ENCODE measurements around the gene HSPA1A. TPM values are rescaled to one million over a fixed set of nuclear protein-coding genes. Genes with fewer than 3 reads are reported as not detected.

HSPA1A gene
- polyA plus RNA-seq, 3 donors = 144 to 215 (median 200) TPM

- no peaks in the 10 kb centered on the region for H3K27me3 ChIP-seq (ENCODE audit: control insufficient read depth in 2 of 2, insufficient read depth in 2 of 2, low read length in 2 of 2)
- H3K4me2 ChIP-seq (replicated peaks; ENCODE audit: extremely low read depth, low read length, poor library complexity, severe bottlenecking) = no peak overlapping the region
- Mint-ChIP-seq H3K36me3 (peaks cover 21 to 28% of the 10 kb centered on the region in 2 donors), H3K9me3 (no peaks in the 10 kb centered on the region), H3K27me3 (ENCODE audit: low read depth in 3 of 3) (peaks cover 0 to 3% (median 2%) of the 10 kb centered on the region in 3 donors), H3K4me3 (no peak overlapping the region), H3K4me1 (peaks cover 15% of the 10 kb centered on the region), H3K27ac (no peak overlapping the region)
- intact Hi-C loops (cut with micrococcal nuclease) = no loop called here
- no peak for DNase-seq
- 80% methylated on average over 1 of the region's 4 CpGs for WGBS (ENCODE audit: insufficient coverage)
- no peaks in the 10 kb centered on the region for H3K9me3 ChIP-seq (replicated peaks in 1 of 2; ENCODE audit: control insufficient read depth in 1 of 2, insufficient read depth in 1 of 2, low read length in 2 of 2)
- H3K36me3 ChIP-seq (replicated peaks in 1 of 2; ENCODE audit: control insufficient read depth in 1 of 2, insufficient read depth in 2 of 2, low read length in 2 of 2) = peaks cover 23 to 24% of the 10 kb centered on the region in 2 donors
- H3K4me3 ChIP-seq (replicated peaks in 1 of 3; ENCODE audit: low read depth in 2 of 3, low read length in 3 of 3) = no peak overlapping the region
- TF ChIP-seq, protein P1, sequence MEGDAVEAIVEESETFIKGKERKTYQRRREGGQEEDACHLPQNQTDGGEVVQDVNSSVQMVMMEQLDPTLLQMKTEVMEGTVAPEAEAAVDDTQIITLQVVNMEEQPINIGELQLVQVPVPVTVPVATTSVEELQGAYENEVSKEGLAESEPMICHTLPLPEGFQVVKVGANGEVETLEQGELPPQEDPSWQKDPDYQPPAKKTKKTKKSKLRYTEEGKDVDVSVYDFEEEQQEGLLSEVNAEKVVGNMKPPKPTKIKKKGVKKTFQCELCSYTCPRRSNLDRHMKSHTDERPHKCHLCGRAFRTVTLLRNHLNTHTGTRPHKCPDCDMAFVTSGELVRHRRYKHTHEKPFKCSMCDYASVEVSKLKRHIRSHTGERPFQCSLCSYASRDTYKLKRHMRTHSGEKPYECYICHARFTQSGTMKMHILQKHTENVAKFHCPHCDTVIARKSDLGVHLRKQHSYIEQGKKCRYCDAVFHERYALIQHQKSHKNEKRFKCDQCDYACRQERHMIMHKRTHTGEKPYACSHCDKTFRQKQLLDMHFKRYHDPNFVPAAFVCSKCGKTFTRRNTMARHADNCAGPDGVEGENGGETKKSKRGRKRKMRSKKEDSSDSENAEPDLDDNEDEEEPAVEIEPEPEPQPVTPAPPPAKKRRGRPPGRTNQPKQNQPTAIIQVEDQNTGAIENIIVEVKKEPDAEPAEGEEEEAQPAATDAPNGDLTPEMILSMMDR (IDR thresholded peaks at IDR 0.05) = no peak
- H3K27ac ChIP-seq (ENCODE audit: low read depth in 1 of 2, low read length in 2 of 2) = no peak overlapping the region
- no peak overlapping the region for H3K9ac ChIP-seq (ENCODE audit: insufficient read depth, low read length, poor library complexity, severe bottlenecking)
- H4K20me1 ChIP-seq (ENCODE audit: insufficient read depth, low read length) = no peaks in the 10 kb centered on the region
- peaks cover 13 to 15% of the 10 kb centered on the region in 2 donors for H3K4me1 ChIP-seq (ENCODE audit: control insufficient read depth in 1 of 2, insufficient read depth in 2 of 2, low read length in 2 of 2)
- no peak overlapping the region for H2AFZ ChIP-seq (ENCODE audit: insufficient read depth, low read depth, low read length, poor library complexity, severe bottlenecking)
- H3K79me2 ChIP-seq (ENCODE audit: insufficient read depth, low read length) = no peaks in the 10 kb centered on the region
Observed at GRCh38 chr6:31775184-31775583, 40.2 kb upstream of the HSPA1A start.

DNA sequence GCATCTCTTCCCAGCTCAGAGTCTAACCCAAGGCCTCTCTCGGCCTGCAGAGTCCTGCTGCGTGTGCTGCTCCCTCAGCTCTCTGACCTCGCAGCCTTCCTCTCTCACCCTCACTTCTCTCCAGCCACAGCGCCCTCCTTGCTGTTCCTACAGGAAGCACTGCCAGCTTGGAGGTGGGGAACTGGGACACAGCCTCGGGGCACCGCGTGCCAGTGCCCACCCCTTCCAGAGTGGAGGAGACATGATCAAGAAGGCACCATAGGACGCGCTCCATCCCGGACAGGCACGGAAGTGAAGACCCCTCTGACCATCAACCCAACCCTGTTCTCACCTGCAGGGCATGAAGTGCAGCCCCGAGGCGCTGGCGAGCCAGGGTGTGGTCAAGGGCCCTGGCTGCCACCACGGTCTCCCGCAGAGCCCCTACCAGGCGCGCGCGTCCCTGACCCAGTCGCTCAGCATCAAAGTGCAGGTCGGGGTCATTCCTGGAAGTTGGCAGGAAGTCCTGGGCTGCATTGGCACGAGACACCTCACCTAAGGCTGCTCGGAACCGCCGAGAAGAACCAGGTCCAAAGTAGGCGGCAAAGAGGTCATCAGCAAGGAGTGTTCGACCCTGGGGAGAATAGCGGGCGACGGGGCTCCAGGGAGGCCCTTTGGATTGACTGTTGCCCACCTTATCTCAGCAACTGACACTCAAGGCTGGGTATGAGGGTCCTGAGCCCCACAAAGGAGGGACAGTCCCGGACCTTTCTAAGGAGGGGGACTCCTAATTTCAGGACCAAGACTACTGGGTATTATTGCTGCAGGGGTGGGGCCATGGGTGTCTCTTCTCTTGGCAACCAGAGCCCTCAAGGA, 39.5 kb upstream of the HSPA1A start:
- Mint-ChIP-seq H3K36me3 (peaks cover 28 to 35% of the 10 kb centered on the region in 2 donors), H3K27me3 (ENCODE audit: low read depth in 3 of 3) (peaks cover 0 to 3% (median 2%) of the 10 kb centered on the region in 3 donors), H3K4me1 (peaks cover 15% of the 10 kb centered on the region), H3K27ac (peak overlapping the region in 4 of 7 donors; percentile 6 to 77 (median 50)), H3K4me3 (no peak overlapping the region), H3K9me3 (no peaks in the 10 kb centered on the region)
- no peak overlapping the region for H3K27ac ChIP-seq (ENCODE audit: low read depth in 1 of 2, low read length in 2 of 2)
- H4K20me1 ChIP-seq (ENCODE audit: insufficient read depth, low read length) = no peaks in the 10 kb centered on the region
- H3K4me2 ChIP-seq (replicated peaks; ENCODE audit: extremely low read depth, low read length, poor library complexity, severe bottlenecking) = no peak overlapping the region
- no peaks in the 10 kb centered on the region for H3K79me2 ChIP-seq (ENCODE audit: insufficient read depth, low read length)
- TF ChIP-seq, protein P1 (IDR thresholded peaks at IDR 0.05) = no peak
- H3K36me3 ChIP-seq (replicated peaks in 1 of 2; ENCODE audit: control insufficient read depth in 1 of 2, insufficient read depth in 2 of 2, low read length in 2 of 2) = peaks cover 30 to 31% of the 10 kb centered on the region in 2 donors
- peaks cover 13 to 15% of the 10 kb centered on the region in 2 donors for H3K4me1 ChIP-seq (ENCODE audit: control insufficient read depth in 1 of 2, insufficient read depth in 2 of 2, low read length in 2 of 2)
- no peaks in the 10 kb centered on the region for H3K27me3 ChIP-seq (ENCODE audit: control insufficient read depth in 2 of 2, insufficient read depth in 2 of 2, low read length in 2 of 2)
- no peak overlapping the region for H3K4me3 ChIP-seq (replicated peaks in 1 of 3; ENCODE audit: low read depth in 2 of 3, low read length in 3 of 3)
- no peak overlapping the region for H2AFZ ChIP-seq (ENCODE audit: insufficient read depth, low read depth, low read length, poor library complexity, severe bottlenecking)
- 95% methylated on average over 29 of the region's 32 CpGs for WGBS (ENCODE audit: insufficient coverage)
- H3K9me3 ChIP-seq (replicated peaks in 1 of 2; ENCODE audit: control insufficient read depth in 1 of 2, insufficient read depth in 1 of 2, low read length in 2 of 2) = no peaks in the 10 kb centered on the region
- intact Hi-C loops (cut with micrococcal nuclease) = no loop called here
- no peak for DNase-seq
- H3K9ac ChIP-seq (ENCODE audit: insufficient read depth, low read length, poor library complexity, severe bottlenecking) = no peak overlapping the region
